Fibroblast of lung (primary cell): ENCODE results near the gene TMEM209.

Experiments used
- CTCF ChIP-seq, 2 donors: IDR thresholded peaks in 1 of 2; conservative IDR thresholded peaks in 1 of 2; 1 replicate in 1 of 2; 2 replicates in 1 of 2; pipeline ENCODE4 v1.5.1; 2011 to 2012; ENCODE audit warnings: low read length in 2 of 2, control low read depth in 1 of 2, inconsistent platforms in 1 of 2, low read depth in 1 of 2, mild to moderate bottlenecking in 1 of 2
- EZH2 ChIP-seq: IDR thresholded peaks from 2 replicates; pipeline ENCODE4 v1.5.1; 2012; ENCODE audit warnings: low read length, control low read depth, mild to moderate bottlenecking; ENCODE audit errors: missing control alignments

DNA sequence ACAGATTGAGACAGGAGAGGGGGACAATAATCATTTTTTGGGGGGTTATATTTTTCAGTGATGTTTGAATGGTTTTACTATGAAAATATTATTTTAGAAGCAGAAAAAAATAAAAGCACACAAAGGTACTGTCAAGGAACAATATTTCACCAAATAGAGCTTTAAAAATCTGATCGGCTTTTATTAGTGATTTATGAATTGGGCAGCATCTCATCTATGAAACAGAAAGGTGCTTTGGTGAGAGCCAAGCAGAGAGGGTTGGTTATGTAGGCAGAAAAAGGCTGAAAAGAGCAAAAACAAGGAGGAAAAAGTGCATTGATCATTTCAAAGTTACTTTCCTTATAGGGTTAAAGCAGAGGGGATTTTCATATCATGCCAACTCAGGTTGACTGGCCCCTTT lies 35.0 kb upstream of the TMEM209 start:
- no peak for TF ChIP-seq CTCF (conservative IDR thresholded peaks at IDR 0.05 in 1 of 2, IDR thresholded peaks at IDR 0.05 in 1 of 2; ENCODE audit: low read depth in 1 of 2, low read length in 2 of 2)
- TF ChIP-seq EZH2, result no peak
